Activated CD4-positive, alpha-beta T cell treated with anti-CD3 and anti-CD28 coated beads for 1 hour (primary cell): Measurements from ENCODE around the gene TFDP1.

Experiments
- DNase-seq: peaks from one replicate; pipeline ENCODE4 v3.0.0-alpha.2; 2020

Gene TFDP1, protein sequence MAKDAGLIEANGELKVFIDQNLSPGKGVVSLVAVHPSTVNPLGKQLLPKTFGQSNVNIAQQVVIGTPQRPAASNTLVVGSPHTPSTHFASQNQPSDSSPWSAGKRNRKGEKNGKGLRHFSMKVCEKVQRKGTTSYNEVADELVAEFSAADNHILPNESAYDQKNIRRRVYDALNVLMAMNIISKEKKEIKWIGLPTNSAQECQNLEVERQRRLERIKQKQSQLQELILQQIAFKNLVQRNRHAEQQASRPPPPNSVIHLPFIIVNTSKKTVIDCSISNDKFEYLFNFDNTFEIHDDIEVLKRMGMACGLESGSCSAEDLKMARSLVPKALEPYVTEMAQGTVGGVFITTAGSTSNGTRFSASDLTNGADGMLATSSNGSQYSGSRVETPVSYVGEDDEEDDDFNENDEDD

DNA sequence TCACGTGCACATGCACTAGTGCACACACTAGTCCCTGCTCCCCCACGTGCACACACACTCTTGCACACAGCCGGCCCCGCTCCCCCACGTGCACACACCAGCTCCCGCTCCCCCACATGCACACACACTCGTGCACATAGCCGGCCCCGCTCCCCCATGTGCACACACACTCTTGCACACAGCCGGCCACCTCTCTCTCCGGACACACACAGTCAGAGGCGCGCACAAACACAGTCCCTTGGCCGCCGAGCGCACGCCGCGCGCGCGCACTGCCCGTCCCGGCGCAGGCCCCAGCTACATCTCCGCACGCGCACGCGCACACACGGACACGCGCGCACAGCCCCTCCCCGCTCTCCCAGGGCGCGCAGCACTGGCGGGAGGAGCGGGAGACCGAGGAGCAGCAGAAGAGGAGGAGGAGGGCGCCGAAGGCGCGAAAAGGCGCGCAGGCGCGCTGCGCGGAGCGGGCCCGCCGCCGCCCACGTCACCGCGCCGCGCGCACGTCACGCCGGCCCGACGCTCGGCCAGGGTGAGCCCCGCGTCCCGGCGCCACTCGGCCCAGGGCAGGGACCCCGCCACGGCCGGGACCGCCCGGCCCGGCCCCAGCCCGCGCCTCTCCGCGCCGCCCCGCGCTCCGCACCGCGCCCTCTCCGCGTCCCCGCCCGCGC lies at the start of gene TFDP1:
TFDP1 (plus strand) TSS at position 549 of the 665 bp plus-strand sequence. CDS start 1,085 bp downstream, outside the sequence.
- DNase-seq, result peak; percentile 35

DNA sequence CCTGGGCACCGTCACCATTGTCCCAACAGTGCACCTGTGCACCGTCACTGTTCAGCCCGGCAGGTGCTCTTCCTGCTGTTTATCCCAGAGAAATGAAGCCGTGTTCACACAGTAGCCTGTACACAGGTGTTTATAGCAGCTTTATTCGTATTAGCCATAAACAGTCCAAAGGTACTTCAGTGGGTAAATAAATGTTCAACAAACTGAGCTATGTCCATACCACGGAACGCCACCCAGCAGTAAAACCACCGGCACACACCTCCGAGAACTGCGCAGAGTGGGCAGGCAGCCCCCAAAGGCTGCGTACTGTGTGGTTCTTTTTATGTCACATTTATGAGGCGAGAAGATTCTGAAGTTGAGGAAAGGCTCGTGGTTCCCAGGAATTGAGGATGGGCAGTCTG lies 49.2 kb upstream of the TFDP1 start:
- no peak for DNase-seq

DNA sequence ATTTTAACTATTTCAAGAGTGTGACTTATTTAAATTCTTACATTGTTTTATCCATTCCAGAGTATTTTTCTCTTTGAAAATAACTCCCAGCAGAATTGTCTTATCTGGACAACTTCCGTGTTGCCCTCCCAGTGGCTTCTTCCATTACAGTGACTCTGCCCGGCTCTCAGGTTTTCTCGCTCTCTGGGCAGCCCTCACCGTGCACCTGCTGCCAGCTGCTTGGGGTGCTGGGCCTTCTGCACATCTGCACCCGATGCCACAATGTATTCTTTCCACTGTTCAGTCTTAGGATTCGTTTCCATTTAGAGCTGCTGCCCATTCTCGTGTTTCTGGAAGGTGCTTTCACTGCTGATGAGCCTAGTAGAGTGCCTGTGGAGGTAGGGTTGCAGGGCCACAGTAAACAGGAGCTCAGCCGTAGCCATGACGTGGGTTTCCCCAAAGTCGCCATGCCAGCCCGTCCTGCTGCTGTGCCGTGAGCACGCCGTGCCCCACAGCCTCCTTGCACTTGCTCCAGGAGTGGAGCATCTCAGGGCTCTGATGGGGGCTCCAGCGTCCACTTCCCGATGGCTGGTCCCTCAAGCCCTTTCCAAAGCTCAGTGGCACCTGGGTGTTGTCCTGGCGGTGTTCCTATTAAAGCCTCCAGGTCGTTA lies 48.0 kb upstream of the TFDP1 start:
- no peak for DNase-seq

DNA sequence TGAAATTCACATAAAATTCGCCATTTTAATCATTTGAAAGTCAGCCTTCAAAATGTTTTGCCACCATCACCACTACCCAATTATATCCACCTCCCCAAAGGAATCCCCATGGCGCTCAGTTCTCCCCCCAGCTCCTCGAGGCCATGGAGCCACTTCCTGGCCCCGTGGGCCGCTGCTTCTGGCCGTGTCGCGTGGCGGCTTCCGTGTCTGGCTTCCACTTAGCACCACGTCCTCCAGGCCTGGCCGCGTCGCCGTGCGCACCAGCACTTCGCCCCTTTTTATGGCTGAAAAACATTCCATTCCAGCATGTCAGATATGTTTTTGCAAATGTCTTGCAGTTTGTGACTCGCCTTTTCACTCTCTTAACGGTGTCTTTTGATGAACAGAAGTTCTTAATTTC lies 47.3 kb upstream of the TFDP1 start:
- no peak for DNase-seq

DNA sequence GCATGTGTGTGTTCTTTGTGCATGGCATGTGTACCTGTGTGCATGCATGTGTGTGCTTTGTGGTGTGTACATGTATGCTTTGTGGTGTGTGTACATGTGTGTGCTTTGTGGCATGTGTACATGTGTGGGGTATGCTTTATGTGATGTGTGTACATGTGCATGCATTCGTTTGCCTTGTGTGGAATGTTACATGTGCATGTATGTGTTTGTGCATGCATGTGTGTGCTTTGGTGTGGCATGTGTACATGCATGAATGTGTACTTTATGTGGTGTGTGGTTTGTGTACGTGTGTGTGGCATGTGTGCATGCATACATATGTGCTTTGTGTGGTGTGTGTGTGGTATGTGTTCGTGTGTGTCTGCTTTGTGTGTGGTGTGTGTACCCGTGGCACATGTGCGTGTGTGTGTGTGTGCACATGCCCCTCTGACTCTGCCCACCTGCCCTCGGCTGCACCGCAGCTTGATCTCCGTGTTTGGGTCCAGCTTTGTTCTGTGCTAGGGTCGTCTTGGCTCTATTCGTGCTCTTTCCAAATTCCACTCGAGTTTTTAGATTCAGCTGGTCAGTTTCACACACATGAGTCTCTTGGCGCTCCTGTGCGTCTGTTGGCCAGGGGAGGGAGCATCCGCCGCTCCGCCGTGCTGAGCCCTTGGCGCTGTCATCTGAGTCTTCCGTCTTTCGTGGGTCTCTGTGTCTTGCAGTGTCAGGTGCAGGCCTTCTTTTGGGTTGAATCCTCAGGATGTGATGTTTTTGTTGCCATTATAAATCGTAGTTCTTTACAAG lies 46.5 kb upstream of the TFDP1 start:
- no peak for DNase-seq

DNA sequence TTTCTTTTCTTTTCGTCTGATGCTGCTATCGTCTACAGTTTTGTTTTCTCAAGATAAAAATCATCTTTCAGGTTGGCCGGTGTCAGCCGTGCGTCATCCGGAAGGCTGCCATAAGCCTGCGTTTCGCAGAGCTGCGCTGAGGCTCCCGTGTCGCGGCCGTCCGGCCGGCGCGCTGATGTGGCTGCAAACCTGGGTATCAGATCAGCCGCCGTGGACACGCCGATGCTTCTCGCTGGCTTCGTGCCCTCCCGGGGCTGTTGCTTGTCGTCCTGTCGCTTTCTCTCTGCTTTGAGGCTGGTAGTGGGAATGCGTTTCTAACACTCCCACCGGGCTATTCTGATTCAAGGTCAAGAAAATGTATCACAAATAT lies 45.9 kb upstream of the TFDP1 start:
- DNase-seq, result no peak

DNA sequence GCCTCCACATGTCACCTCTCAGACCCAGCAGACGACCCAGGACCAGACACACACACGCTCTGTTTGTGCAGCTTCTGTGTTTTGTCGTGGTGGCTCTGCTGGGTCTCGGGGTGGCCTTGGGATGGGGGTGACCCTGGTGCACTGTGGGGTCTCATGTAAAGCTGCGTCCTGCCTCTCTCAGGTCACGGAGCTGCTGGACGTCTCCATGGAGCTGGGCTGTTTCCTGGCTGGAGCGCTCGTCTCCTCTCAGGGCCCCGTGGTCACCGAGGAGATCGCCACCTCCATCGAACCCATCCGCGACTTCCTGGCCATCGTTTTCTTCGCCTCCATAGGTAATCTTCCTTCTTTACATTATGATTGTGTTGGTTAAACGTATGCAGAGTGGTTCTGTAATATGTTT lies 45.4 kb upstream of the TFDP1 start:
- no peak for DNase-seq

DNA sequence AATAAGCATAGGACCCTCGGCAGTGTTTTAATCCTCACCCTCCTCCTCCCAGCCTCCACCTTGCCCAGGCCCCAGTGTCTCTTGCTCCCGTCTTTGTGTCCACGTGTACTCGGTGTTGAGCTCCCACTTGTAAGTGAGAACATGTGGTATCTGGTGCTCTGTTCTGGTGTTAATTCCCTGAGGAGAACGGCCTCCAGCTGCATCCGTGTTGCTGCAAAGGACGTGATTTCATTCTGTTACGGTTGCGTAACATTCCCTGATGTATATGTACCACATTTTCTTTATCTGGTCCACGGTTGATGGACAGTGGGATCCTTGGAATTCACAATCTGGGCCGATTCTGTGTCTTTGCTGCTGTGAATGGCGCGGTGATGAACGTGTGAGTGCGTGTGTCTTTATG lies 44.7 kb upstream of the TFDP1 start:
- DNase-seq, result no peak

DNA sequence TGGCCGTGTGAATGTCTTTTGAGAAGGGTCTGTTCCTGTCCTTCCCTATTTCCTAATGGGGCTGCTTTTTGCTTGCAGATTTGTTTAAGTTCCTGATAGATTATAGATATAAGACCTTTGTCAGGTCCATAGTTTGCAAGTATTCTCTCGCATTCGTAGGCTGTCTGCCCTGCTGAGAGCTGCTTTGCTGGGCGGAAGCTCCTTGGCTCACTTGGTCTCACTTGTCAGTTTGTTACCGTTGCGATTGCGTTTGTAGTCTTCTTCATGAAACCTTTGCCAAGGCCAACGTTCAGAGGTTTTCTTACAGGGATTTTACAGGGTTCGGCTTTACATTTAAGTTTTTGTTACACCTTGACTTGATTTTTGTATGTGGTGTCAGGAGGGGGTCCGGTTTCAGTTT lies 44.0 kb upstream of the TFDP1 start:
- DNase-seq, result no peak

DNA sequence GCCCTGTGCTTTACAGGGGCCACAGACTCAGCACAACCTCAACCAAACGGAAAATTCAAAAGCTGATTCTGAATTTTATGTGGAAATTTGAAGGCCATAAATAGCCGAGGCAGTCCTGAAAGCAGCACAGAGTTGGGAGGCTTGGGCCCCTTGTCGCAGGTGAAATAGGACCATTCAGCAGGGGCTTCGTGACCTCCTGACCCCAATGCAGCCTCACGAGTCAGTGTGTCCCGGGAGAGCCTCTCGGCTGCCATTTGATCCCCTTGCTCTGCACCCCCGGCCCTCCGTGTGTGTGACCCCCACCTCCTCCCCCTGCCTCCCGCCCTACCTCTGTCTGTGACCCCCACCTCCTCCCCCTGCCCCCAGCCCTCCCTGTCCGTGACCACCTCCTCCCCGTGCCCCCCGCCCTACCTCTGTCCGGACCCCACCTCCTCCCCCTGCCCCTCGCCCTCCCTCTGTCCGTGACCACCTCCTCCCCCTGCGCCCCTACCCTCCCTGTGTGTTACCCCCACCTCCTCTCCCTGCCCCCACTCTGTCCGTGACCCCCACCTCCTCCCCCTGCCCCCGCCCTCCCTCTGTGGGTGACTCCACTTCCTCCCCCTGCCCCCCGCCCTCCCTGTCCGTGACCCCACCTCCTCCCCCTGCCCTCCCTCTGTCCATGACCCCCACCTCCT lies 41.7 kb upstream of the TFDP1 start:
- DNase-seq, result no peak

DNA sequence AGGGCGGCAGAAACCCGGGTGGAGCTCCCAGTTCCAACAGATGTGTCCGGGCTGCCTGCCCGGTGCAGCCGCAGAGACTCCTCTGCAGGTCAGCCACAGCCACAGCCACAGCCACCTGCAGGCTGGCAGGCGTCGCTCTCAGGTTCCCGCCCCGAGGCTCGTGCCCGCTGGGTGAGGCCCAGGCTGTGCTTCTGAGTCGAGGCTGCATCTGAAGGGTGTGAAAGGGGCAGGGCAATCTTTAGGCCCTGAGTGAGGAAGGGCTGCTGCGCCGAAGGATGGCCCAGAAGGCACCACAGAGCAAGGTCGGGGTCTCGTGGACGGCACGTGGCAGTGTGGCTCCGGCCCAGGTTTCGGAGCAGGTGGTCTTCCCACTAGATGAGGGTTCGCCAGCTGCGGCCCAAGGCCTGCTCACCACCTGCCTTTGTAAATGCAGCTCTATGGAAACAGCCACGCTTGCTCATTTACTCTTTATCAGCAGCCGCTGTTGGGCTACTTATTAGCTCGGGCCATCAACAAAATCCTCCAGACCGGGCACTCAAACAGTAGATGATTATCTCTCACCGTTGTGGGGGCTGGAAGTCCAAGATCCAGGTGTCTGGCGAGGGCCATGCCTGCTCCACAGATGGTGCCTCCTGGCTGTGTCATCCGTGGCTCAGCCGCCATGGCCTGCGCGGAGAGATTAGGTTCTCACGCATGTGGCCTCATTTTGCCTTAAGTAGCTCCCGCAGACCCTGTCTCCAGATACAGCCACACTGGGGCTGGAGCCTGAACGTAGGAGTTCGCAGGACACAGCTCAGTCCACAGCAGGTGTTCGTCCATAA lies 40.3 kb upstream of the TFDP1 start:
- DNase-seq, result no peak

DNA sequence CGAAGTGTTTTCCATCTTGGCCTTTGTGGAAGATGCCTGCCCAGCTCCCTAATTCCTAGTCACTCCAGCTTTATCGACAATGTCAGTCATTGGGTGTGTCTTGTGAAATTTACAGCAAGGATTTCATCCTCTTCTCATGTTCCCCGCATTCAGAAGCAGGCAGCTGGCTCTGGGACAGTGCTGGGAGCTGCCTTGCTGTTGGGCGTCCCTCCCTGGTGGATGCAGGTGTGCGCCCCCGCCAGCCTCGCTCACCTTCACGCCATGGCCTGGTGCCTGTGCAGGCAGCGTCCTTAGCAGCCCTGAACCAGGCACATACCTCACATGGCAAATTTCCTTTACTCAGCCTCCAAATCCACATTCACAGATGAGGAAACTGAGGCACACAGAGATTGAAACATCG lies 39.7 kb upstream of the TFDP1 start:
- DNase-seq, result no peak

DNA sequence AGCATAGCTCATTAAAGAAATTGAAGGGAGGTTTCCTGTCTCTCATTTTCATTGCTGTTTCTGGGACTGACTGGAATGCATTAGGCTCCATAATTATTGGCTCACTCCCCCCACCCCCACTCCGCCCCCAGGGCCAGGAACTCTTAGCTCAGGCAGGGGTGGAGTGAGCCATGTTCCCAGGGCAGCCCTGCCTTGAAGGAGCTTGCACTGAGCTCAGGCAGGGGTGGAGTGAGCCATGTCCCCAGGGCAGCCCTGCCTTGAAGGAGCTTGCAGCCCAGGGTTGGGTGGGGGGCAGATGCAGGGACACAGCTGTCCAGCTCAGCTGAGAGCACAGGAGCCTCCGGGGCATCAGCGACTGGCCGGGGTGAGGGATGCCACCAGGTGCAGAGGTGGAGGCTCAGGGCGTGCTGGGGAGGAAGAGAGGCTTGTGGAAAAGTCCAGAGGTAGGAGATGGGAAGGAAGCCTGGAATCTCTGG lies 39.1 kb upstream of the TFDP1 start:
- DNase-seq, result no peak

DNA sequence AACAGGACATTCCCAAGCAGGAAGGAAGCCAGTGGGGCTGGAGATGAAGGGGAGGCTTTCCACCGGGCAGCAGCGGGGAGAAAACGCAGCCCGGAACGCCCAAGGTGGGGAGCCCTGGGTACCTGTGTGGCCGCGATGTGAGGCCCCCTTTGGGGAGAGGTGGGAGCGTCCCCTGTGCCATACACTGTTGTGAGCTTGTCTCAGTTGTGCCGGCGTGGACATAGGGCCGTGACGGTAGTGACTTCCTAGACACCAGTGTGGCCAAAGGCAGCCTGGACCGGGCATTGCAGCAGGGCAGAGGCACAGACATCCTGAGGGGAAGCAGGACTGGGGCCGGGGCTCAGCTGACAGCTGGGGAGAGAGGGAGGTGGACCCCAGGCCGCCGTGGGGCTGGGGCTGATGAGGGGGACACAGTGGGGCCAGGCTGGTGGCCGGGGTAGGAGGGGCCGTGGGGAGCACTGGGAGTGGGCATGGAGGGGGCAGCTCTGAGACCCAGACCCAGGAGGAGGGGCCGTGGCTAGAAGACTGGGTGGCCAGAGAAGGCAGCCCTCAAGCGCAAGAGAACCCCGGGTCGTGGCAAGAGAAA lies 38.5 kb upstream of the TFDP1 start:
- no peak for DNase-seq

DNA sequence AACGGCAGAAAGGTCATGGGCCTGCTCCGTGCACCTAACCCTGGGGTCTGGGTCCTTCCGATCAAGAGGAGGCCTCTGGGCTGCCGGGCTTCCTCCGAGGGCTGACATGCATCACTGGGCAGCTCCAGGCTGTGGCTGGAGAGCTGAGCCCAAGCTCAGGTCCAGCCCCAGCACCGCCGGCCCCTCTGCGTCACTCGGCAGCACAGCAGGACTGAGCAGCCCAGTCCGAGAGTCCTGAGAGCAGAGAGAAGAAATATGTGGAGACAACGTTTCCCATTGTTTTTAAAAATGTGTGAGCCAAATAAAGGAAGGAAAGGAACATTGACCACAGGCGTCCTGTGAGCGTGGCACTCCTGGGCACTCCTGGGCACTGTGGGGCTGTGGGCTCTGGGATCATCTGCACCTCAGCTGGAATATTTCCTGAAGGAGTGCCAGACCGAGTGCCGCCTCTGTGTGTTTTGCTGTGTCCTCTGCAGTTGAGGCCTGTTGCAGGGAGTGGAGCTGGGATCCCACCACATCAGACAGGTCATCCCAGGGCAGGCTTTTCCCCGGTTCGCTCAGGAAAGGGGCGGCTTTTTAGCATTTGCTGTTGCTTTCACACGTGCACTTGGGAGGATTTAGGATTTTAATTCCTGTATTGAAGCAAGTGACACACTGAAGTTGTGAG lies 37.8 kb upstream of the TFDP1 start:
- DNase-seq, result no peak

DNA sequence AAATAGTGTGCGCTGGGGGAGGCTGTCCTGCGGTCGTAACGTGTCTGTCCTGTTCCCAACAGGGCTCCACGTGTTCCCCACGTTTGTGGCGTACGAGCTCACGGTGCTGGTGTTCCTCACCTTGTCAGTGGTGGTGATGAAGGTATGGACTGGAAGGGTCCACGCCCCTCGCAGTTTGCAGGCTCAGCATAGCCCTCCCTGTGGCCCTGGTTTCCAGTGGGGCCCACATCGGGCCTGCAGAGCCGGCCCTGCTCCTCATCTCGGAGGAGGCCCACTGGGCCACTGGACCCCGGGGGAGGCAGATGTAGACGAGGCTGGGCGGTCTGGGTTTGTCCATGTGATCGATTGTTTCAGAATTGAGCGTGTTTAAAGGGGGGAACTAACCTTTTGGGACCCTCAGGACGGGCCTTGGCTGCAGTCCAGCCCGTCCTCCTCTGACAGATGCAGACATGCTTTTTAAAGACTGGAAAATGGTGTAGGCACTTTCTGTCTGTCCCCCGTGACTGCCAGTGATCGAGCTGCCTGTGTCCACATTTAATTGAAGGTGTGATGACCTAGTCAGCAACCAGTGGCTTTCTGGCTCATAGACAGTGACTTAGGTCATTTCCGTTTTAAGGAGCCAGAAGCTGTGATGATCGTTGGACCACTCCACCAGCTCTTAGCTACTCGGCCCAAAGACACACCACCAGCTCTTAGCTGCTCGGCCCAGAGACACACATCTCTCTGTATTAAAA lies 37.1 kb upstream of the TFDP1 start:
- no peak for DNase-seq

DNA sequence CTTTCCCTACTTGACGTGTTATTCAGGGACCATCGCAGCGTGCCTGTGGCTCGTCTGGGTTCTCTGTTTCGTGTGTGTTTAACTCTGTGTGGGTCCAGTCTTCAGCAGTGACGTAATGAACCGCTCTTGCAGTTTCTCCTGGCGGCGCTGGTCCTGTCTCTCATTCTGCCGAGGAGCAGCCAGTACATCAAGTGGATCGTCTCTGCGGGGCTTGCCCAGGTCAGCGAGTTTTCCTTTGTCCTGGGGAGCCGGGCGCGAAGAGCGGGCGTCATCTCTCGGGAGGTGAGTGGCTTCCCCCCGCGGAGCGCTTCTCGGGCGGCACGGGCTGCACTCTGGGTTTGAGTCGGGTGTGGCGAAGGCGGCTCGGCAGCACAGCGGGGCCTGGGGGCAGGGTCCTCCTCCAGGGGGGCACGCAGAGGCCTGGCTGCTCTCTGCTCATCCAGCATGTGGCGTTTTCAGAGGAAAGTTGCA lies 36.3 kb upstream of the TFDP1 start:
- DNase-seq, result no peak

DNA sequence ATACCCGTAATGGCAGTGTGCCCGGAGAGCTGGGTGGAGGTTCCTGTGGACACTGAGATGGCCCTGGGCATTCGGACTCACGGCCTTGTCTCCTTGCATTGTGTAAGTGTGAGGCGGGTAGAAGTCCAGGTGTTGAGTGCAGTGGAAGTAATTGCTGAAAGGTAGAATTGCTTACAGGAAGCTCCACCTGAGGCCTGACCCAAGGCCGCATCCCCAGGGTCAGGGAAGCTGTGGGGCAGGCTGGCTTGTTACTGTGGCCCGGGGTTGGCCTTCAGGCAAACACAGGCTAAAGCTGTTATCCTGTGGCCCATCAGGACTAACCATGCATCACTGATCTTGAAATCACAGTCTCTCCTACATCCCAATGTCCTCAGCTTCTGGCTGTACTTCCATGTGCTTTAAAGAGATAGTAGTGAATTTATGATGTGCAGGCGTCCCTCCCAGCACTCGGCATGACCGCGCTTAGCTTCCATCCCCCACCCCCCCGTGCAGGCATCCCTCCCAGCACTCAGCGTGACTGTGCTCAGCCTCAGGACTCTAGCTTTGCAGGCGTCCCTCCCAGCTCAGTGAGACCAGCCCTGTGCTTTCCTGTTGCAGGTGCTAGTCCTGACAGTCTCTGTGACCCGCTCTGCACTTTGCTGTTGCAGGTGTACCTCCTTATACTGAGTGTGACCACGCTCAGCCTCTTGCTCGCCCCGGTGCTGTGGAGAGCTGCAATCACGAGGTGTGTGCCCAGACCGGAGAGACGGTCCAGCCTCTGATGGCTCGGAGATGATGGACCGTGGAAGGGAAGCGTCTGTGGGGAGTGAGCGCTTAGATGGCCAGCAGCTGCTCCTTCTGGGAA lies 35.6 kb upstream of the TFDP1 start:
- DNase-seq, result no peak

DNA sequence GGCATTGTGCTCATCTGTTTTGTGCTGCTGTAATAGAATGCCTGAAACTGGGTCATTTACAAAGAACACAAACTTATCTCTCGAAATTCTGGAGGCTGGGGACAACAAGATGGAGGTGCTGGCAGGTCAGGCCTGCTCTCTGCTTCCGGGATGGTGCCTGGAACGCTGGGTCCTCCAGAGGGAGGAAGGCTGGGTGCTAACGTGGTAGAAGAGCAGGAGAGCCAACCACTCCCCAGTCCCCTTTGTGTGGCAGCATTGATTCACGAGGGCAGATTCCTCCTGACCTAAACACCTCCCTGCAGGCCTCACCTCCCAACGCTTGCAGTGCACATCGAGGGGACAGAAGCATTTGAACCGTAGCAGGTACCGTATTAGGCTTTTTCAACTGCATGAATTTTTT lies 34.1 kb upstream of the TFDP1 start:
- no peak for DNase-seq
